Stimulated activated CD4-positive, alpha-beta T cell treated with anti-CD3 and anti-CD28 coated beads, TNF-alpha, amount 100 ng/mL, for 1 hour (primary cell): ENCODE measurements around the gene HDAC1.
A peak's percentile ranks its signal among the peaks of the same experiment; 100 is the strongest.
"Not testable (repeated sequence)": the region's sequence is repeated elsewhere in the genome, so short reads cannot be mapped to it uniquely, and the experiment has no call there.

Experiments used
- DNase-seq, 3 donors: peaks; one replicate each; pipeline ENCODE4 v3.0.0-alpha.2; 2020; ENCODE audit warnings: low read depth in 3 of 3, low spot score in 1 of 3

The HDAC1 gene

GRCh38 chr1:32273391-32274208 is 18.3 kb upstream of the HDAC1 start:
- peak; percentile 52 to 82 (median 76) for DNase-seq

- DNase-seq = no peak
Observed at GRCh38 chr1:32274646-32275340, 17.1 kb upstream of the HDAC1 start.

- DNase-seq = no peak
Observed at GRCh38 chr1:32275424-32275823, 16.5 kb upstream of the HDAC1 start.

- no peak for DNase-seq
Observed at GRCh38 chr1:32276032-32276782, 15.7 kb upstream of the HDAC1 start.

GRCh38 chr1:32284777-32285176 is 7.1 kb upstream of the HDAC1 start:
- DNase-seq = not testable (repeated sequence)

GRCh38 chr1:32285658-32286057 is 6.2 kb upstream of the HDAC1 start:
- DNase-seq = no peak

- DNase-seq = no peak
Observed at GRCh38 chr1:32286763-32287162, 5.1 kb upstream of the HDAC1 start.

GRCh38 chr1:32289256-32289655 is 2.6 kb upstream of the HDAC1 start:
- DNase-seq = no peak

- no peak for DNase-seq
Observed at GRCh38 chr1:32291145-32291707, 657 bp upstream of the HDAC1 start.

- not testable (repeated sequence) for DNase-seq
Observed at GRCh38 chr1:32298211-32298610, 6.3 kb downstream of the HDAC1 start.

- DNase-seq = no peak
Observed at GRCh38 chr1:32299327-32299726, 7.4 kb downstream of the HDAC1 start.

- no peak for DNase-seq
Observed at GRCh38 chr1:32303358-32303757, 11.5 kb downstream of the HDAC1 start.

GRCh38 chr1:32303997-32304622 is 12.2 kb downstream of the HDAC1 start:
- DNase-seq = no peak

GRCh38 chr1:32305310-32305709 is 13.4 kb downstream of the HDAC1 start:
- DNase-seq = no peak

- no peak for DNase-seq
Observed at GRCh38 chr1:32307324-32307723, 15.4 kb downstream of the HDAC1 start.

GRCh38 chr1:32309960-32310359 is 18.1 kb downstream of the HDAC1 start:
- DNase-seq = no peak

GRCh38 chr1:32311709-32312393 is 20.0 kb downstream of the HDAC1 start:
- DNase-seq = no peak

- no peak for DNase-seq
Observed at GRCh38 chr1:32316903-32317277, 25.0 kb downstream of the HDAC1 start.

GRCh38 chr1:32318127-32318869 is 26.4 kb downstream of the HDAC1 start:
- no peak for DNase-seq
